Activated CD8-positive, alpha-beta memory T cell treated with anti-CD3 and anti-CD28 coated beads for 36 hours (primary cell): ENCODE measurements around the gene NEK7. TPM values are rescaled to one million over a fixed set of nuclear protein-coding genes. Genes with fewer than 3 reads are reported as not detected.
"Not testable (repeated sequence)": the region's sequence is repeated elsewhere in the genome, so short reads cannot be mapped to it uniquely, and the experiment has no call there.

ENCODE experiments used
- CTCF ChIA-PET: fragments of 350-600 bp; sonication (Branson Sonifier 250); formaldehyde crosslinking; loops from one replicate; lab custom pipeline; 2021; ENCODE audit warnings: antibody characterized with exemption; lab: Charles Lee
- POLR2A ChIA-PET: fragments of 350-600 bp; sonication (Branson Sonifier 250); formaldehyde crosslinking; loops from one replicate; lab custom pipeline; 2021; ENCODE audit warnings: antibody characterized with exemption; lab: Charles Lee
- total RNA-seq, 2 experiments: library from RNA; stranded (reverse); gene quantifications; one replicate each; pipeline ENCODE4 v1.2.3, GENCODE V29; 2021

The NEK7 gene
- total RNA-seq, 2 experiments from 2014 or later = 64.7 to 68.7 TPM

- POLR2A ChIA-PET = interaction anchor here (0.6 to 1.2 kb wide), 2 partner anchors 18 to 22 kb away, joined by 3 to 4 read pairs; no protein-coding TSS in a partner anchor
- CTCF ChIA-PET = no interaction called here
Measured at GRCh38 chr1:198187973-198188588, 31.3 kb downstream of the NEK7 start.

- ChIA-PET POLR2A (no interaction called here), CTCF (no interaction called here)
Measured at GRCh38 chr1:198191117-198191516, 34.3 kb downstream of the NEK7 start.

DNA sequence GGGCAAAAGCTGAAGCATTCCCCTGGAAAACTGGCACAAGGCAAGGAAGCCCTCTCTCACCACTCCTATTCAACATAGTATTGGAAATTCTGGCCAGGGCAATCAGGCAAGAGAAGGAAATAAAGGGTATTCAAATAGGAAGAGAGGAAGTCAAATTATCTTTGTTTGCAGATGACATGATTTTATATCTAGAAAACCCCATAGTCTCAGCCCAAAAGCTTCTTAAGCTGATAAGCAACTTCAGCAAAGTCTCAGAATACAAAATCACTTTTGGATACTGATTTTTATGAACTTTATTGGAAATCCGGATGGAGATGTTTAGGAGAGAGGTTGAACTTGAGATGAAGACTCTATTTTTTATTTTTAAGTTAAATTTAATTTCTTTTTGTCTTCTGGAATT lies 37.1 kb downstream of the NEK7 start:
- CTCF ChIA-PET = not testable (repeated sequence)

DNA sequence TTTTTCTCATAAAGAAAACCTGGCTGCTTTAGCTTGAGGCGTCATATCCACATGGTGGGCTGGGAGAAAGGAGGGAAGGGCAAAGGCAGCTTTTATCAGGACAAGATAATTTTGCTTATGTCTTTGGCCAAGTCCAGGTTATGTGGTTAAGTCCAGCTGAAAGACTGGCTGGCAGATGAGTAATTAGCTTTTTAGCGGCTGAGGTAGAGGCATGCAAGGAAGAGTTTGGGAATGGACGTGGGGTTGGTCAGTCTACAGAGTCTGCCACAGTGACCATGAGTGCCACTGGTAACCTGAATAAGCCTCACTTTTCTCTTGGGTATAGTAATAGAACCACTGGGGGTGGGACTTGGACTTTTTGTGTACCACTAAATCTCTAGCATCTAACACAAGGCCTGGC lies 39.8 kb downstream of the NEK7 start:
- ChIA-PET POLR2A (no interaction called here), CTCF (interaction anchor here (1.4 kb wide), 1 partner anchor 41 kb away, joined by 3 read pairs; no protein-coding TSS in a partner anchor)

More for the DNA sequence above, 37.1 kb downstream of the NEK7 start:
- POLR2A ChIA-PET = not testable (repeated sequence)

GRCh38 chr1:198197285-198197684 lies 40.5 kb downstream of the NEK7 start:
- ChIA-PET CTCF (interaction anchor here (1.4 kb wide), 1 partner anchor 42 kb away, joined by 3 read pairs; no protein-coding TSS in a partner anchor), POLR2A (no interaction called here)

DNA sequence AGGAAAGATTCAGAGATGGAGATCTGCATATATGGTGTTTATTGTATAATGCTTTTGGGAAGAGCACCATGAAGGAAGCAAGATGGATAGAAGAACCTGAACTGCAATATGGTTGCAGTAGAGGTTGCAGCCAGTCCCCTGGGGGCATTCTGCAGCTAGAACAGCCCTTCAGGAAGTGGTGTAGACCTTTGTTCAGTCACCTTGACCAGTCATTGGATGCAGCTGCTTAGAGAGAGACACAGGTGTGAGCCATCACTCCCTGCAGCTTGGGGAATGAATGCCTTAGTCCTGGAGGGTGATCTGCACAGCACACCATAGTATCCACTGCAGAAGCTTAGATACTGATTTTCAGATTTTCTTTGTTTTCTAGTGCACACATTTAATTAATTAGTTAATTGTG lies 42.3 kb downstream of the NEK7 start:
- CTCF ChIA-PET = no interaction called here
- POLR2A ChIA-PET = interaction anchor here (0.7 to 1.4 kb wide), 2 partner anchors 34 to 423 kb away, joined by 3 to 6 read pairs; no protein-coding TSS in a partner anchor

- ChIA-PET POLR2A (interaction anchor here (1.0 kb wide), 1 partner anchor 44 kb away, joined by 3 read pairs; no protein-coding TSS in a partner anchor), CTCF (no interaction called here)
Measured at GRCh38 chr1:198201956-198202784, 45.4 kb downstream of the NEK7 start.

GRCh38 chr1:198203434-198203833 lies 46.6 kb downstream of the NEK7 start:
- ChIA-PET CTCF (no interaction called here), POLR2A (interaction anchor here (0.5 to 0.6 kb wide), 2 partner anchors 41 to 306 kb away, joined by 3 to 4 read pairs; no protein-coding TSS in a partner anchor)

- CTCF ChIA-PET = no interaction called here
Measured at GRCh38 chr1:198205016-198205684, 48.4 kb downstream of the NEK7 start.

GRCh38 chr1:198206292-198206691 lies 49.5 kb downstream of the NEK7 start:
- POLR2A ChIA-PET = interaction anchor here (0.7 kb wide), 1 partner anchor 19 kb away, joined by 4 read pairs; no protein-coding TSS in a partner anchor
- CTCF ChIA-PET = no interaction called here

More at GRCh38 chr1:198205016-198205684, 48.4 kb downstream of the NEK7 start:
- POLR2A ChIA-PET = interaction anchor here (0.7 kb wide), 1 partner anchor 17 kb away, joined by 4 read pairs; no protein-coding TSS in a partner anchor

GRCh38 chr1:198211696-198212095 lies 54.9 kb downstream of the NEK7 start:
- CTCF ChIA-PET = no interaction called here
- POLR2A ChIA-PET = no interaction called here

GRCh38 chr1:198212126-198212525 lies 55.3 kb downstream of the NEK7 start:
- POLR2A ChIA-PET = no interaction called here
- CTCF ChIA-PET = no interaction called here

DNA sequence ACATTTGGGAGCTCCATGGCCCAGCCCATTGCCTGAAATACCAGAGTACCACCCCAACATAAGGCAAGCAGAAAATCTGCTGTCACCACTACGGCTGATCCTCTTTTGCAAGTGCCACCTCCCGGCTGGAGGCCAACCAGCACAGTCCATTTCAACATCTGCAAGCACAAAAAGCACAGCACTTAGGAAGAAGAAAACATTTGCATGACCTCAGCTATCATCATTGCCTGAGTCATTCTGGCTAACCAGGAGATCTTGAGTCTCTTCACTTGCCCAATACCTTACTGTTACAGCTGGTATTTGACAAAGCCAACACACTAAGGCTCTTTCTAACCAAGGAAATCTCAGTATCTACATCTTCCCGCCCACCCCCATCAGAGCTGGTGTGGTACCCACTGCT lies 55.9 kb downstream of the NEK7 start:
- POLR2A ChIA-PET = no interaction called here
- CTCF ChIA-PET = no interaction called here

DNA sequence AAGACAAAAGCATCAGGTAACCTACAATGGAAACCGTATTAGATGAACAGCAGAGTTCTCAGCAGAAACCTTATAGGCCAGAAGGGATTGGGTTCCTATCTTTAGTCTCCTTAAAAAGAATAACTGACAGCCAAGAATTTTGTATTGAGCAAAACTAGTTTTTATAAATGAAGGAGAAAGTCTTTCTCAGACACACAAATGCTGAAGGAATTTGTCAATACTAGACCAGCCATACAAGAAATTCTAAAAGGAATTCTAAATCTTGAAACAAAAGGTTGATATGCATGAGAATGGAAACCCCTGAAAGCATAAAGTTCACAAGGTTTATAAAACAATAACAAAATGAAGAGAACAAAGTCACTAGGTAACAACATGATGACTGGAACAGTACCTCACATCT lies 58.1 kb downstream of the NEK7 start:
- CTCF ChIA-PET = no interaction called here
- POLR2A ChIA-PET = no interaction called here

GRCh38 chr1:198220428-198220827 lies 63.6 kb downstream of the NEK7 start:
- ChIA-PET POLR2A (no interaction called here), CTCF (no interaction called here)

GRCh38 chr1:198227010-198227409 lies 70.2 kb downstream of the NEK7 start:
- CTCF ChIA-PET, POLR2A ChIA-PET: not testable (repeated sequence)

DNA sequence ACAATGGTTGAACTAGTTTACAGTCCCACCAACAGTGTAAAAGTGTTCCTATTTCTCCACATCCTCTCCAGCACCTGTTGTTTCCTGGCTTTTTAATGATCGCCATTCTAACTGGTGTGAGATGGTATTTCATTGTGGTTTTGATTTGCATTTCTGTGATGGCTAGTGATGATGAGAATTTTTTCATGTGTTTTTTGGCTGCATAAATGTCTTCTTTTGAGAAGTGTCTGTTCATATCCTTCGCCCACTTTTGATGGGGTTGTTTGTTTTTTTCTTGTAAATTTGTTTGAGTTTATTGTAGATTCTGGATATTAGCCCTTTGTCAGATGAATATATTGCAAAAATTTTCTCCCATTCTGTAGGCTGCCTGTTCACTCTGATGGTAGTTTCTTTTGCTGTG lies 70.7 kb downstream of the NEK7 start:
- POLR2A ChIA-PET, CTCF ChIA-PET: not testable (repeated sequence)

DNA sequence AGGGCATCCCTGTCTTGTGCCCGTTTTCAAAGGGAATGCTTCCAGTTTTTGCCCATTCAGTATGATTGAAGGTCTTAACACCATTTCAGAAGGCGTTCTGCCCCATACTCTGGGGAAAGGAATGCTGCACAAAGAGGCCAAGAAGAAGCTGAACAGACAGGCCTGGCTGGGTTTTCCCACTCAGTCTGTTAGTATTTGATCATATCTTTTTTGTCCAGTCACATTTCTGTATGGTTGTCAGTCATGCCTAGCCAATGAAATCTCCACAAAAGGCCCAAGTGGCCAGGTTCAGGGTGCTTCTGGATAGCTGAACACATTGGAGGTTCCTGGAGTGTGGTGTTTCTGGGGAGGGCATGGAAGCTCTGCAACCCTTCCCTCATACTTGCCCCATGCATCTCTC lies 72.1 kb downstream of the NEK7 start:
- CTCF ChIA-PET = no interaction called here
- POLR2A ChIA-PET = no interaction called here

GRCh38 chr1:198231779-198232178 lies 75.0 kb downstream of the NEK7 start:
- ChIA-PET POLR2A (no interaction called here), CTCF (no interaction called here)

- CTCF ChIA-PET = no interaction called here
- POLR2A ChIA-PET = no interaction called here
Measured at GRCh38 chr1:198232378-198232777, 75.6 kb downstream of the NEK7 start.
